Measurements from ENCODE around the gene NFIA. TPM values are rescaled to one million over a fixed set of nuclear protein-coding genes. Genes with fewer than 3 reads are reported as not detected.

Gene NFIA
- total and polyA plus RNA-seq, 2 of the 13 experiments (the other 11 are each of a cell fraction or from before 2014, with no cell fraction given): 14.7 to 28.5 TPM

- TF ChIP-seq ZNF121 (CRISPR knock-in tag; IDR thresholded peaks at IDR 0.05): no peak
- no peak for TF ChIP-seq MAFG (CRISPR knock-in tag; IDR thresholded peaks at IDR 0.05)
- TF ChIP-seq ZNF691 (CRISPR knock-in tag; IDR thresholded peaks at IDR 0.05; ENCODE audit: borderline replicate concordance, low read depth): no peak
- no peak for TF ChIP-seq ELK4 (CRISPR knock-in tag; IDR thresholded peaks at IDR 0.05; ENCODE audit: borderline replicate concordance)
- TF ChIP-seq ZNF124 (CRISPR knock-in tag; IDR thresholded peaks at IDR 0.05): no peak
- no peak for TF ChIP-seq ZNF335 (CRISPR knock-in tag; IDR thresholded peaks at IDR 0.05)
- TF ChIP-seq PBX3 (CRISPR knock-in tag; IDR thresholded peaks at IDR 0.05; ENCODE audit: borderline replicate concordance): no peak
- no peak for TF ChIP-seq ZBTB7A (CRISPR knock-in tag; IDR thresholded peaks at IDR 0.05)
- no peak for TF ChIP-seq RFXANK (CRISPR knock-in tag; IDR thresholded peaks at IDR 0.05)
- no peak for TF ChIP-seq PLSCR1 (CRISPR knock-in tag; IDR thresholded peaks at IDR 0.05; ENCODE audit: borderline replicate concordance)
- no peak for TF ChIP-seq BRCA1 (CRISPR knock-in tag; IDR thresholded peaks at IDR 0.05)
- no peak for TF ChIP-seq ZNF552 (CRISPR knock-in tag; IDR thresholded peaks at IDR 0.05; ENCODE audit: borderline replicate concordance)
- no peak for TF ChIP-seq PATZ1 (CRISPR knock-in tag; IDR thresholded peaks at IDR 0.05)
- no peak for TF ChIP-seq MLLT10 (CRISPR knock-in tag; IDR thresholded peaks at IDR 0.05)
- peak; percentile 48; the same call in 1 of the 2 replicates for TF ChIP-seq MBD4 (IDR thresholded peaks at IDR 0.05; ENCODE audit: borderline replicate concordance, low read length)
- no peak for TF ChIP-seq ZNF350 (CRISPR knock-in tag; IDR thresholded peaks at IDR 0.05; ENCODE audit: borderline replicate concordance, low read depth)
- TF ChIP-seq KLF15 (CRISPR knock-in tag; IDR thresholded peaks at IDR 0.05; ENCODE audit: borderline replicate concordance): no peak
- no peak for TF ChIP-seq ARHGAP35 (CRISPR knock-in tag; IDR thresholded peaks at IDR 0.05; ENCODE audit: borderline replicate concordance)
- 0 out of 2 replicates have a peak, but pooled peaks have one; percentile 21 for TF ChIP-seq IKZF5 (CRISPR knock-in tag; IDR thresholded peaks at IDR 0.05)
- TF ChIP-seq SETDB1 (CRISPR knock-in tag; IDR thresholded peaks at IDR 0.05; ENCODE audit: borderline replicate concordance): no peak
- TF ChIP-seq ZNF709 (CRISPR knock-in tag; IDR thresholded peaks at IDR 0.05): no peak
- no peak for TF ChIP-seq GPBP1L1 (CRISPR knock-in tag; IDR thresholded peaks at IDR 0.05)
- no peak for TF ChIP-seq MEIS2 (CRISPR knock-in tag; IDR thresholded peaks at IDR 0.05)
These were observed 256.5 kb downstream of the NFIA start (continued) for GRCh38 chr1:61338899-61339298.
